ENCODE measurements around the gene CLEC3B.
A peak's percentile ranks its signal among the peaks of the same experiment; 100 is the strongest.

Gene CLEC3B

GRCh38 chr3:45060165-45060892 is 34.2 kb downstream of the CLEC3B start:
- H3K4me3 ChIP-seq (ENCODE audit: low read length) = no peak overlapping the region
- DNase-seq (ENCODE audit: low read depth) = no peak
- no peak for TF ChIP-seq CTCF (IDR thresholded peaks at IDR 0.05; ENCODE audit: insufficient read depth, low read depth, low read length, missing control alignments)

- no peak for TF ChIP-seq CTCF (IDR thresholded peaks at IDR 0.05; ENCODE audit: insufficient read depth, low read depth, low read length, missing control alignments)
- H3K4me3 ChIP-seq (ENCODE audit: low read length) = no peak overlapping the region
- no peak for DNase-seq (ENCODE audit: low read depth)
These were observed 36.6 kb downstream of the CLEC3B start for GRCh38 chr3:45062697-45063070.

- peak; percentile 53 for DNase-seq (ENCODE audit: low read depth)
- no peak overlapping the region for H3K4me3 ChIP-seq (ENCODE audit: low read length)
- no peak for TF ChIP-seq CTCF (IDR thresholded peaks at IDR 0.05; ENCODE audit: insufficient read depth, low read depth, low read length, missing control alignments)
These were observed 38.6 kb downstream of the CLEC3B start for GRCh38 chr3:45064512-45065372.

- no peak overlapping the region for H3K4me3 ChIP-seq (ENCODE audit: low read length)
- TF ChIP-seq CTCF (IDR thresholded peaks at IDR 0.05; ENCODE audit: insufficient read depth, low read depth, low read length, missing control alignments) = no peak
- DNase-seq (ENCODE audit: low read depth) = no peak
These were observed 39.2 kb downstream of the CLEC3B start for GRCh38 chr3:45065373-45065720.

- no peak for TF ChIP-seq CTCF (IDR thresholded peaks at IDR 0.05; ENCODE audit: insufficient read depth, low read depth, low read length, missing control alignments)
These were observed 40.2 kb downstream of the CLEC3B start for GRCh38 chr3:45066109-45066801.

GRCh38 chr3:45067486-45067885 is 41.4 kb downstream of the CLEC3B start:
- TF ChIP-seq CTCF (IDR thresholded peaks at IDR 0.05; ENCODE audit: insufficient read depth, low read depth, low read length, missing control alignments) = no peak
- no peak for DNase-seq (ENCODE audit: low read depth)
- no peak overlapping the region for H3K4me3 ChIP-seq (ENCODE audit: low read length)

More at GRCh38 chr3:45066109-45066801, 40.2 kb downstream of the CLEC3B start:
- DNase-seq (ENCODE audit: low read depth) = no peak
- no peak overlapping the region for H3K4me3 ChIP-seq (ENCODE audit: low read length)
